HUDEP-2 (cell line): ENCODE data around the gene LITAFD.
"Not testable (repeated sequence)": the region's sequence is repeated elsewhere in the genome, so short reads cannot be mapped to it uniquely, and the experiment has no call there.

Experiments used
- DNase-seq, 76 experiments: peaks; one replicate each; lab custom pipeline; 2025; ENCODE audit not compliant: unreplicated experiment in 76 of 76; lab: John Stamatoyannopoulos, UW

LITAFD gene

DNA sequence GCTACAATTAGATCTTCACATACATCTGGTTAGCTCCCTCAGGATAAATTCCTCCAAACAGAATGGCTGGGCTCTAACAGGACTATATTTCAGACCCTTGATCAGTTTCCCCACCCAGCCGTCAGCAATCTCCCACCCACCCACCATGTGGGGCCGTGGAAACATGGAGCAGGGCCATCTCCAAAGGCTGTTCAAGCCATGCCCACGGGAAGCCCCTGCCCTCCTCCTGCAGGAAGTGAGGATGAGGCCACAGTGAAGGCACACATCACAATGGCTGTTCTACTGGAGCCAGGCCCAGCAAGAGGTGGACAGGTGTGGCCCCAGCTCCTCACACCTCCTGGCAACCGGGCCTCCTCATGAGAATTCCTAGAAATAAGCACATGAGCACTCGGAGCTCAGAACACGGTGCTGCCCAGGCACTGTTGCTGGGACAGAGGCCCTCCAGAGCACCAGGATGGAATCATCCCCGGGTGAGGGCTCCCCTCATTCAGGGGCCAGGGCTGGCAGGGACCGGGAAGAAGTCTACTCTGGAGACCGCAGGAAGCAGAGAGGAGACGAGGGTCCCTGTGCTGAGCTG, at the start of gene LITAFD:
Gene LITAFD (plus strand): TSS at position 311 of the 577 bp plus-strand sequence. CDS start 2,005 bp downstream, outside the sequence.
- DNase-seq = no peak

DNA sequence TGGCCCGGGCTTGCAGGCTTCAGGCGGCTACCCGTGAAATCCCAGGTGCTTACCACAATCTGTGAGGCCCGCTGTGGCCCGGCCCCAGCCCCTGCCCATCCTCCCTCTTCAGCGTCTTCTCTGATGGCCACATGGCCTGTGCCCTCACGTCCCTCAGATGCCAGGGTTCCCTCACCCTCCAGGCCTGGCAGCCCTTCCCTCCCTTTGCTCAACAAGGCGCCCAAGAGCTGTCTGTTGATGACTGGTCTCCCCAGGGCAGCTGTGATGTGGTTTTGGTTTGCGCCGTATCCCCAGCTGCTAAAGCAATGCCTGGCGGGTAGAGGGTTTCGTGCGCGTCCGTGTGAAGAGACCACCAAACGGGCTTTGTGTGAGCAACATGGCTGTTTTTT, 49.4 kb upstream of the LITAFD start:
- DNase-seq = no peak

- DNase-seq = not testable (repeated sequence)
These were observed 45.4 kb upstream of the LITAFD start for GRCh38 chr16:8836797-8837196.

DNA sequence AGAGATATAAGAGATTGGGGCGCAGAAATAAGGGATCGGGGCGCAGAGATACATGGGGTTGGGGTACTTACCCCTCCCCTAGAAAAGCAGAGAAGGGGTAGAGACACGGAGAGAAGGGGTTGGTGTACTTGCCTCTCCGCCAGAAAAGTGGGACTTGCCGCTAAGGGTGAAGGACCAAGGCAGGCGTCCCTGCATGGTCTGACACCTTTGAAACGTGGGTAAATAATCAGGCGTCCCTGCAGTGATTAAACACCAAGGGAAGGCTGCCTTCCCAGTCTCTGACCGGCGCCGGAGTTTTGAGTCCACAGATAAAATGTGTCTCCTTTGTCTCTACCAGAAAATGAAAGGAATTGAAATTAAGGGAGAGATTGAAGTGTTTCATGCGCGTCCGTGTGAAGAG, 44.6 kb upstream of the LITAFD start:
- DNase-seq = not testable (repeated sequence)

- DNase-seq = not testable (repeated sequence)
These were observed 40.1 kb upstream of the LITAFD start for GRCh38 chr16:8842016-8842415.

- not testable (repeated sequence) for DNase-seq
These were observed 38.9 kb upstream of the LITAFD start for GRCh38 chr16:8843296-8843695.

- DNase-seq = no peak
These were observed 36.4 kb upstream of the LITAFD start for GRCh38 chr16:8845699-8846298.

DNA sequence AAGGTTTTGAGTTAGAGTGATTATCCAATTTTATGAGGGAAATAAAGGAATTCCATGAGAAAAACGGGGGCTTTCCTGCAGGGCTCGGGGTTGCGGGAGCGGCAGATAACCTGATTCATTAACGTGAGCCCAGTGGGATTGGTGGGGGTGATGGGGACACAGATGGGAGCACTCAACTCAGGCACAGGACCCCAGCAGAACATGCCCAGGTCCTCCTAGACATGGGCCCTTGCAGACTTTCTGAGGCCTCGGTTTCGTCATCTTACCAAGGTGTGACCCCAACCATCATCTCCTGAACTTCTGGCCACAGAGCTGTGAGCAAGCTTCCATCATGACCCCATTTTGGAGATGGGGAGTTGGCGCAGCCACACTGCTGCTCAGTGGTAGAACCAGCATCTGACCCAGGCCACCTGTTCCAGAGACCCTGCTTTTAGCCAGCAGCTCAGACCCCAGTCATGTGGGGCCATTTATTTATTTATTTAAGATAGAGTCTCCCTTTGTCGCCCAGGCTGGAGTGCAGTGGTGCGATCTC, 35.7 kb upstream of the LITAFD start:
- no peak for DNase-seq

- DNase-seq = no peak
These were observed 35.0 kb upstream of the LITAFD start for GRCh38 chr16:8847145-8847544.

DNA sequence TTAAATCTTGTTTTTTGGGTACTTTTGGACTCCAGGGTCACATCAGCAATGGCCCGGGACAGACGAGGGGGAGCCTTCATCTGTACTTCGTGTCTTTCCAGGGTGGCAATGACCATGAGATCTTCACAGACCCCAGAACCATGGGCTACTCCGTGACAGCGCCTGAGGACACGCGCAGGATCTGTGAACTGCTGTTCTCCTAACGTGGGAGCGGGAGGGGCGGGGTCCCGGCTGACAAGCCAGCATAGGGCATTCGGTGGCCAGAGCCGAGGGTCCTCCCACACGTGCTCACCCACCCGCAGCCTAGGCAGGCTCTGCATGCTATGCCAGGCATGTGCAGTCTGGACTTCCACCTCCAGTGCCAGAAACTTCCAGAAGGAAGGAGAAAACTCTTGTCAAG, 34.5 kb upstream of the LITAFD start:
- DNase-seq = no peak

DNA sequence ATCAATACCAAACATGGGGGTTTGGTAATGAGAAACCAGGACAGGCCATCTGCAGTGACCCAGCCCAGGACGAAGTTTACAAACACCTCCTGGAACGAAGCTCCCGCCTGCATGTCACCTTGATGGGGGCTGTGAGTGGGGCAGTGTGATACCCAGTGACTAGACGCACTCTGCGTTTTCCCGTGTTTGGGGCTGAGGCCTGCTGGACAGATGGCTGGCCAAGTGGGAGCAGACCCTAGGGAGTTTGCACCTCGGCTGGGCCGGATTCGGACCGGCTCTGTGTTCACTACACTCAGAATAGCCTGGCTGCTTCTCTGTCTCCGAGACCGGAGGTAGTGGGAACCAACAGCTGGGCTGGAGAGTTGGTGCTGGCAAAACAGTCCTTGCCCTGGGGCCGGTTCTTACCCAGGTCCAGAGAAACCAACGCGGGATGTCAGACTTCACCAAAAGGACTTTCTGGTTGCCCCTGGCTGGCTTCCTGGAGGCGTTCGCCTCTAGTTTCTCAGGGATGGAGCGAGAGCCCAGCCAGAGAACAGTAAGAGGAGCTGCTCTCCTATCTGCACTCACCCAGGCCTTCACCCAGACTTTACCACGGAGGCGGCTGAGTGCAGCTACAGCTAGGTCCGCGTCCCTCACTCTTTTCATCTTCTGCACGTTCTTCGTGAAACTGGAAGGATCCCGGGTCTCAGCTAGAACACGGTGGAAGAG, 33.8 kb upstream of the LITAFD start:
- no peak for DNase-seq

DNA sequence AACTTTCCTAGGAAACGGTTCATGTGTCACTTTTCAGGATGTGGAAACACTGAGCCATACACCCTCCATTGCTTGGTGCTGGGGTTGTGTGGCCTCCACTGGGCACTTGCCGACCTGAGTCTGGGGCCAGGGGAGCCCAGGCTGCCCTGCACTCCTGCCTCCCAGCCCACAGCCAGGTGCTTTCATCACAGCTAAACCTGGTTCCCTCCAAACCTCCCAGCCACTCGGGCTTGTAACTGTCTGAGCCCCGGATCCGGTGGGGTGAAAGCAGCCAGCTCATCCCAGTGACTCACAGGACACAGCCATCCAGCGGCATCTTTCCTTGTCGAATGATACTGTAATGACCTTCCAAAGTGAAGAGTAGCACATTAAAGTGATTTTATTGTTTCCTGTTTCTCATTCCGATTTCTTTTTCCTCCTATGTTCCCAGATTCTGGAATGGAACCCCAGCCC, 33.2 kb upstream of the LITAFD start:
- no peak for DNase-seq

GRCh38 chr16:8849411-8850011, 32.6 kb upstream of the LITAFD start:
- no peak for DNase-seq

DNA sequence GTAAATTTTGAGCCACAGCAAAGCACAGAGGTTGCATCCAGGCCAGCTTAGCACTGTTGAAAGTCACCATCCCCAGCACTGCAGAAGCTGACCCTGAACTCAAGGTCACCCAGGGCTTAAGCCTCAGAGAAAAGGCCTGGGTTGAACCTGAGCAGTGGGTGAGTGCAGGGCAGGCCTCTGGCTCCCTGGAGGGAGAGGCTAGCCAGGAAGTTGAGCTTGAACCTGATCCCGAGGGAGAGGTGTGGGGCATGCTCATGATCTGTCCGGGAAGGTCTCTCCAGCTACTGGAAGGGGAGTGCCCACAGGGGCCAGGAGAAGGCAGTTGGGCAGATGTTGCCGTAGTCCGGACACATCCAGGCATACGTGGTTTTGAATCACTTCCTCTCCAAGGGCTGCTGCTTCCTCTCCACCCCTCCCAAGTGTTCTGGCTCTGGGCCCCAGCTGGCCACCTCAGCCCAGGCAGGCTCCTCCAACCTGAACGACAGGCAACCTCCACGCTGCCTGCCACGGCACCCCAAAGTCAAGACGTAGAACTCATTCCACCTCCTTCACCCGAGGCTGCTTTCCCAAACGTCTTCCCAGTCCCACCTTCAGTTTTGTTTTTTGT, 31.8 kb upstream of the LITAFD start:
- DNase-seq = no peak

DNA sequence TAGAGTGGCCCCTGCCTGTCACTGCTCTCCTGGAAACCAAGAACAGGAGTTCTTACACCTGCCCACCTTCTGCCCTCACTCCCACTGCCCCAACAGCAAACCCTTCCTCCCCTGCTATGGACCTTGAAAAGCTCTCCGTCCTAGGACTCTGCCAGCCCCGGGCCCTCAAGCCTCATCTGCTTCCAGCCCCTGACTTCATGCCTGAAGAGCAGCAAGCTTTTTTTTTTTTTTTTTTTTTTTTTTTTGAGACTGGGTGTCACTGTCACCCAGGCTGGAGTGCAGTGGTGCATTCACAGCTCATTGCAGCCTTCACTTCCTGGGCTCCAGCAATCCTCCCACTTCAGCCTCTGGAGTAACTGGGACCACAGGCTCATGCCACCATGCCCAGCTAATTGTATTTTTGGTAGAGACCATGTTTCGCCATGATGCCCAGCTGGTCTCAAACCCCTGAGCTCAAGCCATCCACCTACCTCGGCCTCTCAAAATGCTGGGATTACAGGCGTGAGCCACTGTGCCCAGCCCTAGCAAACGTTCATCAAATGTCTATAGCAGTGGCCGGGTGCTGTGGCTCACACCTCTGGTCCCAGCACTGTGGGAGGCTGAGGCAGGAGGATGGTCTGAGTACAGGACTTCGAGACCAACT, 30.3 kb upstream of the LITAFD start:
- no peak for DNase-seq

DNA sequence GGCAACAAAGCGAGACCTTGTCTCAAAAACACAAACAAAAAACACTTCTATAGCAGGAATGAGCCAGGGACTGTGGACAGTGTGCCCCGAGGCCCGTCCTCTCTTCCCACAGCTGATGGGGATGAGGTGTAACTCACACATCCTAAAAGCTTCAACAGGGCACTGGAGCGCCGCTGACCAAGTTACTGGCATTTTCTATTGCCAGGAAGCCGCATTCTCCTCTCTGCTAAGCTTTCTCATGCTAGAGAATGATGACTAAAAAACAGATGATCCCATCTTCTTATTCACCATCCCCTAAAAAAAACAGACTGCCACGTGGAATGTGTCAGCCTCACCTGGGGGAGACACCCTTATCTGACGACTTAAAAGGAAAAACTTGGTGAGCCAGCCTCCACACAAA, 29.6 kb upstream of the LITAFD start:
- no peak for DNase-seq

GRCh38 chr16:8853150-8853549, 29.0 kb upstream of the LITAFD start:
- DNase-seq = no peak

DNA sequence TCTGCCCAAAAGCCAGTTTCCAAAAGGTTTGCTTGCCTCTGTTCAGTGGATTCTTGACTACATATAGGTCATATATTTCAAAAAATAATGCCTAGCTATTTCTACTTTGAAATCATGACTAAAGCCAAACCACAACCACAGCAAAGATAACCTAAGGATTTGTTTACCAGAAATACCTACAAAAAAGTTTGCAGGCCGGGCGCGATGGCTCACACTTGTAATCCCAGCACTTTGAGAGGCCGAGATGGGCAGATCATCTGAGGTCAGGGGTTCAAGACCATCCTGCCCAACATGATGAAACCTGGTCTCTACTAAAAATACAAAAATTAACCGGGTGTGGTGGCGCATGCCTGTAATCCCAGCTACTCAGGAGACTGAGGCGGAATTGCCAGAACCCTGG, 28.5 kb upstream of the LITAFD start:
- no peak for DNase-seq

DNA sequence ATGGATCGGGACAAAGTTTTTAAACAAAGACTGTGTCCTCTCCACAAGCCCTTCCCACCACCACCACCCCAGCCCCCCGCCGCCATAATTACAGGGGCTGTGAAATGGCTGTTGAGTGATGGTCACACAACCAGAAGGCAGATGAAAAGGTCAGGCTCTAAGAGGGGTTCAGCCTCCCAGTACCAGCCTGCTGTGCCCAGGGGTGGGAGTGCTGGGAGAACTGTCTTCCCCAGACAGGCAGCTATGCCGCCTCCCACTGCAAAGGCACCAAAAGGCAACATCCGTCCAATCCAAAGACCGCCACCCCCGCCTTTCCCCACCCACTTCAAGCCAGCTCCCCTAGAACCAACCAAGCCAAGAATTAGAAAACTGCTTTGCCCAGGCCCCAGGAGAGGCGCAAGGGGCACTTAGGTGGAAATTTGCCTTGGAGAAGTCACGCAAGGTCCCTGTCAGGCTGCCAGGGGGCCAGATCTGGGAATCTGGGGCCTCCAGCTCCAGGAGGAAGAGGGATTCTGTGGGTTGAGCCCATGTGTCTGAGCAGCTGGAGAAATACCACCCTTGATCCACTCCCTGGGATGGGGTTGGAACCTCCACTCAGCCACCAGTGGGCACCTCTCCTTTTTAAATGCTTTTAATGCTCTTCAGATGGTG, 27.7 kb upstream of the LITAFD start:
- no peak for DNase-seq
